ENCODE data around the gene ST6GALNAC6. TPM values are rescaled to one million over a fixed set of nuclear protein-coding genes. Genes with fewer than 3 reads are reported as not detected.

Gene ST6GALNAC6
- total RNA-seq, 1 donor from 2014 or later = 80.0 TPM

GRCh38 chr9:127874301-127875221, 24.8 kb downstream of the ST6GALNAC6 start:
- no peaks in the 10 kb centered on the region for H3K9me3 Mint-ChIP-seq (ENCODE audit: unreplicated experiment)
- no peak for DNase-seq (ENCODE audit: low spot score)
- peaks cover 15% of the 10 kb centered on the region for H3K36me3 Mint-ChIP-seq (ENCODE audit: low read depth, unreplicated experiment)
- H3K4me1 Mint-ChIP-seq (ENCODE audit: unreplicated experiment) = peaks cover 16% of the 10 kb centered on the region
- H3K27me3 Mint-ChIP-seq (ENCODE audit: unreplicated experiment) = peaks cover 12% of the 10 kb centered on the region
- H3K27ac Mint-ChIP-seq (ENCODE audit: unreplicated experiment) = no peak overlapping the region
- no peak overlapping the region for H3K4me3 Mint-ChIP-seq (ENCODE audit: unreplicated experiment)
- no peak for TF ChIP-seq CTCF (IDR thresholded peaks at IDR 0.05; ENCODE audit: unreplicated experiment)

- H3K36me3 Mint-ChIP-seq (ENCODE audit: low read depth, unreplicated experiment) = peaks cover 13% of the 10 kb centered on the region
- peaks cover 17% of the 10 kb centered on the region for H3K4me1 Mint-ChIP-seq (ENCODE audit: unreplicated experiment)
- H3K27ac Mint-ChIP-seq (ENCODE audit: unreplicated experiment) = no peak overlapping the region
- no peak overlapping the region for H3K4me3 Mint-ChIP-seq (ENCODE audit: unreplicated experiment)
- no peak for TF ChIP-seq CTCF (IDR thresholded peaks at IDR 0.05; ENCODE audit: unreplicated experiment)
- DNase-seq (ENCODE audit: low spot score) = no peak
- no peaks in the 10 kb centered on the region for H3K9me3 Mint-ChIP-seq (ENCODE audit: unreplicated experiment)
- H3K27me3 Mint-ChIP-seq (ENCODE audit: unreplicated experiment) = peaks cover 13% of the 10 kb centered on the region
These were observed 25.5 kb downstream of the ST6GALNAC6 start for GRCh38 chr9:127873886-127874285.

DNA sequence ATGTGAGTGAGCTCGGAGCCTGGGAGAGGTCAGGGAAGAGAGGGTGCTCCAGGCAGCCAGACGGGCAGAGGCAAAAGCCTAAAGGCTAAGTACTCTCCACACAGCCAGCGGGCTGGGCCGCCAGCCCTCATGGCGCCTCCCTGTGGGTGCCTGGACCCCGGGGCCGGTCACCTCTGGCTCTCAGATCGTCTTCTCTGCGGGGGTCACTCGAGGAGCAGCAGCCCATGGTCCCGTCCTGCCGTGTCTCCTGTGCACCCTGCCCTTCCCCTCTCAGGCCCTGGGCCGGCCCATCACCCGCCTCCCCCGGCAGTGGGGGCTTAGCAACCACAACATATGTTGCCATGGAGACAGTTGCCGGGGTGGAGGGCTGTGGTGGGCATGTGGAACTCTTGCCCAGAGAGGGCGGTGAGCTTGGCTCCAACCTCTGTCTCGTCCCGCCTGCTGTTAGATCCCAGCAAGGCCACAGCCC, 26.1 kb downstream of the ST6GALNAC6 start:
- DNase-seq (ENCODE audit: low spot score) = no peak
- peaks cover 18% of the 10 kb centered on the region for H3K4me1 Mint-ChIP-seq (ENCODE audit: unreplicated experiment)

GRCh38 chr9:127872369-127873222, 26.8 kb downstream of the ST6GALNAC6 start:
- Mint-ChIP-seq H3K36me3 (ENCODE audit: low read depth, unreplicated experiment) (peaks cover 12% of the 10 kb centered on the region), H3K27me3 (ENCODE audit: unreplicated experiment) (peaks cover 13% of the 10 kb centered on the region), H3K27ac (ENCODE audit: unreplicated experiment) (no peak overlapping the region), H3K9me3 (ENCODE audit: unreplicated experiment) (no peaks in the 10 kb centered on the region), H3K4me3 (ENCODE audit: unreplicated experiment) (no peak overlapping the region), H3K4me1 (ENCODE audit: unreplicated experiment) (peaks cover 18% of the 10 kb centered on the region)
- DNase-seq (ENCODE audit: low spot score) = no peak
- no peak for TF ChIP-seq CTCF (IDR thresholded peaks at IDR 0.05; ENCODE audit: unreplicated experiment)

More for the DNA sequence above, 26.1 kb downstream of the ST6GALNAC6 start:
- Mint-ChIP-seq H3K36me3 (ENCODE audit: low read depth, unreplicated experiment) (peaks cover 12% of the 10 kb centered on the region), H3K27me3 (ENCODE audit: unreplicated experiment) (peaks cover 13% of the 10 kb centered on the region), H3K27ac (ENCODE audit: unreplicated experiment) (no peak overlapping the region), H3K4me3 (ENCODE audit: unreplicated experiment) (no peak overlapping the region), H3K9me3 (ENCODE audit: unreplicated experiment) (no peaks in the 10 kb centered on the region)
- no peak for TF ChIP-seq CTCF (IDR thresholded peaks at IDR 0.05; ENCODE audit: unreplicated experiment)
